Frontal cortex (tissue), 4 donors: Measurements from ENCODE around the gene NELL1. TPM values are rescaled to one million over a fixed set of nuclear protein-coding genes. Genes with fewer than 3 reads are reported as not detected.

Source experiments
- DNase-seq, 2 donors: peaks; one replicate each; pipeline ENCODE4 v3.0.0; 2012; ENCODE audit warnings: low spot score in 2 of 2
- FAIRE-seq: peaks from 2 replicates; lab custom pipeline; 2012; peaks lifted over from hg19 to GRCh38; lab: Jason Lieb, UNC
- total RNA-seq: library from RNA; depleted of rRNA; stranded (reverse); fragments of >200 nt; gene quantifications from one replicate; pipeline ENCODE4 v1.2.3, GENCODE V29; 2014
- donor health status: control.
- donor health status: control.
- donor health status: control.

Gene NELL1
- total RNA-seq, 1 donor from 2014 or later: 65.6 TPM

DNA sequence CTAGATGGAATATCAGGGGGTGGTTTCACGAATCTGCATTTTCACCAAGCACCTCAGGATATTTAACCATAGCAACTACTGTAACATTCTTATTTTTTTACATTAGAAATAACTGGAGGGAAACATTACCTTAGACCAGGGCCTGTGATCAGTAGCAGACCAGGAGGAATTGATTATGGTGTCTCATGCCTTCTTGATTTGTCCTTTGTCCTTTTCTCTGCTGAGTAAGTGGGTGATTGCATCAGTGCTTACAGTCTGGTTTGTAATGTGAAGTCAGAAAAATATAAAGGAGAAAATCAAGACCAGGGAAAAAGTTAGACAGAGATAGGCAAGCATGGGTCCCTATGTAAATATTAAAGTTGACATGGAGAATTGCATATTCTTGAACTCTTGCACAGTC, 703.3 kb downstream of the NELL1 start:
- DNase-seq (no peak), FAIRE-seq (no peak)

- DNase-seq: no peak
- no peak for FAIRE-seq
Measured at GRCh38 chr11:21374376-21374775, 705.0 kb downstream of the NELL1 start.

GRCh38 chr11:21385669-21386440, 716.5 kb downstream of the NELL1 start:
- no peak for DNase-seq

DNA sequence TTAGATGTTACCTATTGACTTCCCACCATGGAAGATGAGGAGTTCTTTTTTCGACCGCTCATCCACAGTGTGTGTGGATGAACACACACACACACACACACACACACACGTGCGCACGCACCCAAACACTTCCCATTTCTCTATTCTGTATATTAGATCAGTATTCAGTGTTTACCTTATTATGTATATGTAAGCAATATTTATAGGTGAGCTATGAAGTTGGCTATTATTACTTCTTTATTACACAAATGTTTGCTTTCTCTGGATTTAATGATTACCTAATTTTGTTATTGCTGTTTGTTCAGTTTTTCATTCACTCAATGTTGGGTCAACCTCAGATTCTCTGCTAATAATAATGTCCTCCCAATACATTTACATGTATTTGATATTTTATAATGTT, 721.0 kb downstream of the NELL1 start:
- DNase-seq (no peak), FAIRE-seq (no peak)

More at GRCh38 chr11:21385669-21386440, 716.5 kb downstream of the NELL1 start:
- no peak for FAIRE-seq

GRCh38 chr11:21396342-21397008, 727.1 kb downstream of the NELL1 start:
- DNase-seq (no peak), FAIRE-seq (no peak)

- FAIRE-seq (no peak), DNase-seq (no peak)
Measured at GRCh38 chr11:21398195-21398594, 728.8 kb downstream of the NELL1 start.

- no peak for FAIRE-seq
- DNase-seq: no peak
Measured at GRCh38 chr11:21401496-21401895, 732.1 kb downstream of the NELL1 start.

DNA sequence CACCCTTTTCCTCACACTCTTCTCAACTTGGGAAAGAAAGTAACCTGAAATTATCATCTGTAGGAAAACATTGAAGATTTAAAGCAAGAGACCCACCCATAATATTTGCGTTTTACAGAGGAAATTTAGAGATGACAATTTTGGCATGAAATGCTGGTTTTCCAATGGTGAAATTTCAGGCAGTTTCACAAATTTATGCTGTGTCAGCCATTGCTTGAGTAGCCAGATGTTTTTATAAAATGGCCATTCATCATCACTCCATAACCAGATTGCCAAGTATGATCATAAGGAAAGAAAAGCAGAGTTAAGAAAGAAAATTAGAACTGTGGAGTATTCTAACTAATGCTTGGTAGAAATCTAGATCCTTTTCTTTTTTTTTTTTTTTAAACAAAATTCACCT, 732.9 kb downstream of the NELL1 start:
- no peak for DNase-seq
- FAIRE-seq: no peak

DNA sequence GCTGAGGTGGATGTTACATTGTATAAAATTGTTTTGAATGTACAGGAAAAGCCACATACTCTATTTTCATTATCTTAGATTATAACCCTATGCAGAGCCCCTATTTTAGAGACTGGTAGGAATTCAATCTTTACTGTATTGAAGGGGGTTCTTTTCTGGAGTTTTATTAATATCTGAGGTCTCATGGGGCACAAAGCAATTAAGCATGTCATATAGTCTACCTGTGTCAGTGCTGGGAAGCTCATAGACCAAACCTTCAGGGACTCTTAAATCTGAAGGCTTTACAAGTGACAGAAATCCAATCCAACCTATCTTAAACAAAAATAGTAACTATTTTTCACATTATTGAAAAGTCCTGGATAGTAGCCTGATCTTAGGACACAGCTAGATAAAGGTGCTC, 733.7 kb downstream of the NELL1 start:
- no peak for DNase-seq
- no peak for FAIRE-seq

DNA sequence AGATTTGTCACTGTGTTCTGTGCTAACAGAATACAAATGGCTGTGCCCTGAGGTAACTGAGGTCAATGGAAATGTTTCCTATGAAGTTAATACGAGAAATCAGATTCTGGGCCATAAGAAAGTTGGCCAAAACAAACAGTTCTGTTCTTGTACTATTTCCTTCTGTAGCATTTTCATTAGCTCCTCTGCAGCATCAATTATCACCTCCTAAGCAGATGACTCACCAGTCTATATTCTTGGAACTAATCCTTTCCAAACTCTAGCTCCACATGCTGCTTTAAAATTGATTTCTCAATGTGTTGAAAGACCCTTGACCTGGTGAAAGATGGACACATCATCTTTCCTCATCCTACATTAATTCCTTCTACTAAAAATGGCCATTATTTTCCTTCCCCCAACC, 736.0 kb downstream of the NELL1 start:
- no peak for DNase-seq
- no peak for FAIRE-seq

DNA sequence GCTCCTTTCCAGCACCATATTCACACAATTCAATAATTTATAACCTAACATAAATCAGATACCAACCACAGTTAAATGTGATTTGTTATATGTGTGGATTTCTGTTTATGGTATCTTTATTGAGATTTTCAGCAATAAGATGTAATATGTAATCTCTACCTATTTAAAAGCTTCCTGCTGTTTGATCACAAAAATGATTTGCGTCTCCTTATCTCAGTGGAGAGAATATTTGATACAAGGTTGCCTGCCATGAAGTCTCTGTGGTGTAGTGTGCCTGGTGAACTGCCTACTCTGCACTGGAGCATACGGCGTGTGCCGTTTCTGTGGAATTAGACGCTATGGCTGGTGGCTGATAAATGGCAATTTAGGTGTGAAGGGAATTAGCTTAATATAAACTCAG, 741.1 kb downstream of the NELL1 start:
- FAIRE-seq: no peak

GRCh38 chr11:21411104-21411503, 741.7 kb downstream of the NELL1 start:
- no peak for DNase-seq
- FAIRE-seq: no peak

More for the DNA sequence above, 741.1 kb downstream of the NELL1 start:
- DNase-seq: no peak

- FAIRE-seq (no peak), DNase-seq (no peak)
Measured at GRCh38 chr11:21411597-21411996, 742.2 kb downstream of the NELL1 start.

DNA sequence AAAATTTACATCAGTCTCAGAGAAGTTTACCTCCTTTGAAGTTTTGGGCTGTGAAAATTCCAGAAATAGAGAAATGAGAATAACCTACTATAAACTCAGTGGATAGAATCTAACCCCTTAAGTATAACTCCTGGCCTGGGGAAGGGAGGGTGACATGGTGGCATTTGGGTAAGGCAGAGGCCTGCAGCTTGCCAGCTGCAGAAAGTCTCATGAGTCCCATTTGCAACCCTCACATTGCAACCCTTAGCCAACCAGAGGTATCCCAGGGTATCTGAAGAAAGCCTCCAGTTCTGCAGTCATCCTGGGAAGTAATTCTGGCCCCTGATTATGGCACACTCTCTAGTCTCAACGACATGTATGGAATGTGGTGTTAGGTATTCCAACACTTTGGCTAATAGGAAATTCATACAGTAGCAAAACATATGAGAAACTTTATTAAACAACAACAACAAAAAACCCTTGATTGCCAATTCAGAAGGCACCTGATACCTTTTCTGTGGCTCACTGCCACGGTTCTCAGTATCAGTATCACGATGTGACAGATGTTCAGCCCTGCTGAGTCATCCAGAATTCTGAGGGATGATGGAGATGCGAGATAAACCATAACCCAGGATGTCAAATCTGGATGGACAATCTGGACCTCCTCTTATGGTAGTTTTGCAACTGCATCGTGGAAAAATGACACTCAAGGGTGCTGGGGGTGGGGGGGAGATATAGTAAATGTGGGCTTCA, 743.4 kb downstream of the NELL1 start:
- FAIRE-seq: no peak
- DNase-seq: no peak

DNA sequence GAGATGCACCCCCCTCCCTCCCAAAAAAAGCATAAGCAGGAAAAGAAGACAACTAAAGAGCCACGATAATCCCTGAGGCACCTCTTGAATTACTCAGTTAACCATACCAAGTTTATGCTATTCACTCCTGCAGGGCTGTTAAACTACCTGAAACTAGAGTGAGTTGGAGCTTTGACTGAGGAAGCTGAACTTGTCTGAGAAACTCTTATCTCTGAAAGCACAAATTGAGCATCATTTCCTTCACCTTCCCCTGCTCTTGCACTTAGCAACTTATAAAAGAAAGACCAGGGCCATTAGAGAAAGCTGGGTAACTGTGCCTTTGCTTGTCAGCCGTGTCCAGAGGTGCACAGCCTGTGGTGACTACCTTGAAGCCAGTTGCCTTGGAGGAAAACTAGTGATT, 745.6 kb downstream of the NELL1 start:
- FAIRE-seq: no peak

GRCh38 chr11:21415606-21416005, 746.2 kb downstream of the NELL1 start:
- no peak for DNase-seq
- no peak for FAIRE-seq

More for the DNA sequence above, 745.6 kb downstream of the NELL1 start:
- DNase-seq: no peak

DNA sequence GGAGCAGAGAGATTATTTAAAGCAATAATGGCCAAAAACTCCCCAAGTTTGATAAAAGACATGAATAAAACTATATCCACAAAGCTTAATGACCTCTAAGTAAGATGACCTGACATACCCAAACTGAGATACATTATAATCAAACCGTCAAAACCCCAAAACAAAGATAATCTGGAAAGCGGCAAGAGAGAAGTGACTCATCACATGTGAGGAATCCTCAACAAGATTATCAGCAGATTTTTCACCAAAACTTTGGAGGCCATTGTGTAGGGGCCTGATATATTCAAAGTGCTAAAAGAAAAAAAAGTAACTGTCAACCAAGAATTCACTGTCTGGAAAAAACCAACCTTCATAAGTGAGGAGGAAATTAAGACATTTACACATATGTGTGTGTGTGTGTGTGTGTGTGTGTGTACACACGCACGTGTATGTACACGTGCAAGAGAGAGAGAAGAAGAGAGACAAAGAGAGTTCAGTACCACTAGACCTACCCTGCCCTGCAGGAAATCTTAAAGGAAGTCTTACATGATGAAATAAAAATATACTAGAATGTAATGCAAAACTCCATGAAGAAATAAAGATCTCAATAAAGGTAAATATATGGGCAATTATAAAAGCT, 752.4 kb downstream of the NELL1 start:
- FAIRE-seq (no peak), DNase-seq (no peak)

GRCh38 chr11:21426931-21427330, 757.5 kb downstream of the NELL1 start:
- FAIRE-seq (no peak), DNase-seq (no peak)

DNA sequence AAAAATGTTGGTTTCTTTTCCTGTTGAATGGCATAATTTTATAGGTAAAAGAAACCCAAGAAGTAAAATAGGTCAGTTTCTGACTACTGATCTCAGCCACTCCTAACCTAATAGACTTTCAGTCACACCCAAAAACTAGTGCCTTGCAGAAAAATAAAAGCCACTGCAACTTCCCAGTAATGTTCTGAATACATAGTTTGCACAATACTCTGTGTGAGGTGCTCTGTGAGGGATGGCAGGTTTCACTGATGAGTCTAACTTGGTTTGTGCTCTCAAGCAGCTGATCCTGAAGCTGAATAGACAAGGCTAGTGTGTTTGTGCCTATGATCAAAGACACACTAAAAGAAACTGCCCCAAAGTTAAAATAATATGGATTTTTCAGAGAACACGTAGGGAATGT, 758.3 kb downstream of the NELL1 start:
- DNase-seq (no peak), FAIRE-seq (no peak)

DNA sequence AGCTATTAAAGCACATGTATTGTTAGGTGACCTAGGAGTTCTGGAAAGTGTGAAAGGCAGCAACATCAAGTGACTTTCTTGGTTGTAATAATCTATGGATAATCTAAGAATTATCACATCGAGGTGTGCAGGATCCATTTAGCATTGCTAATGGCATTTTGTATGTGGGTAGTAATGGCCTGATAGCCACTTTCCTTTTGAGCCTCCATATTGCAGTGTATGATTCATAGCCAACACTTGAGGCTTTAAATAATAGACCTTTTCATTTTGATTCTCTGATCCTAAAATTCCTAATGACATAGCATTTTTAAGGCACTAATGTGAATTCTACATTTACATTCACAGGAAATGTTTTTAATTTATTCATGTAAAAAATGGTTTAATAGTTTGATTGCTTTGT, 759.4 kb downstream of the NELL1 start:
- DNase-seq (no peak), FAIRE-seq (no peak)
